ENCODE data around the gene ATP10A. TPM values are rescaled to one million over a fixed set of nuclear protein-coding genes. Genes with fewer than 3 reads are reported as not detected.

Gene ATP10A
- polyA plus RNA-seq, 1 donor from 2014 or later, result not detected

DNA sequence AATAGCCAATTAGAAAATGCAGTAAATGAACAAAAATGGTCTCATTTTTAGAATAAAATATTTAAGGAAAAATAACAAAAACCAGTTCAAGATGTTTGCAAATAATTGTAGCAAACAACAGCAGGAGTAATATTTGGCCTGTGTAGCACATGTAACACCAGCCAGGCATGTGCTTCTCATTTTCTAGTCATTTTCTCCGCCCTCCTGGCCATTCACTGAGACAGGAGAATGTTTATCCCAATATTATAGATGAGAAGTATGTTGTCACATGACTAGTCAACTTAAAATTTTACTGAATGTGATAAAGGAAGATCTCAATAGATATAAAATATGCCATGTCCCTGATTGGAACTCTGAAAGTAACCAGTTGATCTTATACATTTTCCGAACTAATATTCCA is 7.8 kb upstream of the ATP10A start:
- no peak for TF ChIP-seq MXI1 (conservative IDR thresholded peaks at IDR 0.05; ENCODE audit: poor library complexity, severe bottlenecking)
- no peak for TF ChIP-seq EP300 (conservative IDR thresholded peaks at IDR 0.05; ENCODE audit: poor library complexity, severe bottlenecking)
- Histone ChIP-seq H3K27ac (ENCODE audit: low read length) (no peak overlapping the region), H2AFZ (ENCODE audit: low read depth, low read length) (no peak overlapping the region), H3K4me3 (ENCODE audit: low read length) (no peak overlapping the region), H3K36me3 (ENCODE audit: insufficient read depth, low read length) (no peaks in the 10 kb centered on the region), H3K9me3 (ENCODE audit: low read length) (no peaks in the 10 kb centered on the region), H4K20me1 (ENCODE audit: insufficient read depth) (no peaks in the 10 kb centered on the region), H3K27me3 (ENCODE audit: insufficient read depth, low read depth, low read length) (no peaks in the 10 kb centered on the region), H3F3A (ENCODE audit: insufficient read depth, low read length, poor library complexity, severe bottlenecking) (no peaks in the 10 kb centered on the region), H3K9ac (ENCODE audit: low read length) (no peak overlapping the region), H3K4me2 (ENCODE audit: low read length) (no peak overlapping the region), H3K79me2 (replicated peaks; ENCODE audit: insufficient read depth, low read length) (no peaks in the 10 kb centered on the region), H3K9me2 (ENCODE audit: insufficient read depth, low read length) (no peaks in the 10 kb centered on the region)

DNA sequence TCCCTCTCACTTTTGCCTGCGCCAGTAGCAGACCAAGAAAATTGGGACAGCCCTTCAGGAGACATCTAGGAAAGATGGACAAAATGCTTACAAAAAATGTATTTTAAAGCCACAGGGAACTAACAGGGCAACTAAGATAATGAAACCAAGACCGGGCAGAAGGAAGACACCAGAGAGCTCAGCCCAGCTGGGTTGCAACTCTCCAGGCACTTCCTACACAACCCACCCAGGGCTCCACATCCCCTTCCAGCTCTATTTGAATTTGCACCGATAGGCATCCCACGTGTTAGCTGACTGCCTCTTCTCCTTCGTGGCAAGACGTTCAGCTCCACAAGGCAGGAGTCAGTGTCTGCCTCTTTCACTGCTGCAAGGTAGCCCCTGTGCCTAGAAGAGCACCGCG is 6.6 kb upstream of the ATP10A start:
- Histone ChIP-seq H3K27me3 (ENCODE audit: insufficient read depth, low read depth, low read length) (peaks cover under 1% of the 10 kb centered on the region), H3F3A (ENCODE audit: insufficient read depth, low read length, poor library complexity, severe bottlenecking) (no peaks in the 10 kb centered on the region), H3K9ac (ENCODE audit: low read length) (no peak overlapping the region), H3K4me3 (ENCODE audit: low read length) (no peak overlapping the region), H3K9me3 (ENCODE audit: low read length) (no peaks in the 10 kb centered on the region), H2AFZ (ENCODE audit: low read depth, low read length) (no peak overlapping the region), H3K27ac (ENCODE audit: low read length) (no peak overlapping the region), H3K4me2 (ENCODE audit: low read length) (no peak overlapping the region), H3K79me2 (replicated peaks; ENCODE audit: insufficient read depth, low read length) (no peaks in the 10 kb centered on the region), H3K36me3 (ENCODE audit: insufficient read depth, low read length) (no peaks in the 10 kb centered on the region), H3K9me2 (ENCODE audit: insufficient read depth, low read length) (no peaks in the 10 kb centered on the region), H4K20me1 (ENCODE audit: insufficient read depth) (no peaks in the 10 kb centered on the region)
- no peak for TF ChIP-seq SMC3 (conservative IDR thresholded peaks at IDR 0.05; ENCODE audit: poor library complexity)
- TF ChIP-seq, protein P1, sequence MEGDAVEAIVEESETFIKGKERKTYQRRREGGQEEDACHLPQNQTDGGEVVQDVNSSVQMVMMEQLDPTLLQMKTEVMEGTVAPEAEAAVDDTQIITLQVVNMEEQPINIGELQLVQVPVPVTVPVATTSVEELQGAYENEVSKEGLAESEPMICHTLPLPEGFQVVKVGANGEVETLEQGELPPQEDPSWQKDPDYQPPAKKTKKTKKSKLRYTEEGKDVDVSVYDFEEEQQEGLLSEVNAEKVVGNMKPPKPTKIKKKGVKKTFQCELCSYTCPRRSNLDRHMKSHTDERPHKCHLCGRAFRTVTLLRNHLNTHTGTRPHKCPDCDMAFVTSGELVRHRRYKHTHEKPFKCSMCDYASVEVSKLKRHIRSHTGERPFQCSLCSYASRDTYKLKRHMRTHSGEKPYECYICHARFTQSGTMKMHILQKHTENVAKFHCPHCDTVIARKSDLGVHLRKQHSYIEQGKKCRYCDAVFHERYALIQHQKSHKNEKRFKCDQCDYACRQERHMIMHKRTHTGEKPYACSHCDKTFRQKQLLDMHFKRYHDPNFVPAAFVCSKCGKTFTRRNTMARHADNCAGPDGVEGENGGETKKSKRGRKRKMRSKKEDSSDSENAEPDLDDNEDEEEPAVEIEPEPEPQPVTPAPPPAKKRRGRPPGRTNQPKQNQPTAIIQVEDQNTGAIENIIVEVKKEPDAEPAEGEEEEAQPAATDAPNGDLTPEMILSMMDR (IDR thresholded peaks at IDR 0.05; ENCODE audit: poor library complexity, severe bottlenecking), result no peak
- TF ChIP-seq EZH2 (IDR thresholded peaks at IDR 0.05; ENCODE audit: borderline replicate concordance, insufficient read depth, low read length, poor library complexity, severe bottlenecking), result no peak
- no peak for TF ChIP-seq POLR2AphosphoS5 (IDR thresholded peaks at IDR 0.05)
- TF ChIP-seq, protein P2, sequence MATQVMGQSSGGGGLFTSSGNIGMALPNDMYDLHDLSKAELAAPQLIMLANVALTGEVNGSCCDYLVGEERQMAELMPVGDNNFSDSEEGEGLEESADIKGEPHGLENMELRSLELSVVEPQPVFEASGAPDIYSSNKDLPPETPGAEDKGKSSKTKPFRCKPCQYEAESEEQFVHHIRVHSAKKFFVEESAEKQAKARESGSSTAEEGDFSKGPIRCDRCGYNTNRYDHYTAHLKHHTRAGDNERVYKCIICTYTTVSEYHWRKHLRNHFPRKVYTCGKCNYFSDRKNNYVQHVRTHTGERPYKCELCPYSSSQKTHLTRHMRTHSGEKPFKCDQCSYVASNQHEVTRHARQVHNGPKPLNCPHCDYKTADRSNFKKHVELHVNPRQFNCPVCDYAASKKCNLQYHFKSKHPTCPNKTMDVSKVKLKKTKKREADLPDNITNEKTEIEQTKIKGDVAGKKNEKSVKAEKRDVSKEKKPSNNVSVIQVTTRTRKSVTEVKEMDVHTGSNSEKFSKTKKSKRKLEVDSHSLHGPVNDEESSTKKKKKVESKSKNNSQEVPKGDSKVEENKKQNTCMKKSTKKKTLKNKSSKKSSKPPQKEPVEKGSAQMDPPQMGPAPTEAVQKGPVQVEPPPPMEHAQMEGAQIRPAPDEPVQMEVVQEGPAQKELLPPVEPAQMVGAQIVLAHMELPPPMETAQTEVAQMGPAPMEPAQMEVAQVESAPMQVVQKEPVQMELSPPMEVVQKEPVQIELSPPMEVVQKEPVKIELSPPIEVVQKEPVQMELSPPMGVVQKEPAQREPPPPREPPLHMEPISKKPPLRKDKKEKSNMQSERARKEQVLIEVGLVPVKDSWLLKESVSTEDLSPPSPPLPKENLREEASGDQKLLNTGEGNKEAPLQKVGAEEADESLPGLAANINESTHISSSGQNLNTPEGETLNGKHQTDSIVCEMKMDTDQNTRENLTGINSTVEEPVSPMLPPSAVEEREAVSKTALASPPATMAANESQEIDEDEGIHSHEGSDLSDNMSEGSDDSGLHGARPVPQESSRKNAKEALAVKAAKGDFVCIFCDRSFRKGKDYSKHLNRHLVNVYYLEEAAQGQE (IDR thresholded peaks at IDR 0.05; ENCODE audit: borderline replicate concordance), result no peak
- TF ChIP-seq RAD21 (conservative IDR thresholded peaks at IDR 0.05), result no peak
- TF ChIP-seq EP300 (conservative IDR thresholded peaks at IDR 0.05; ENCODE audit: poor library complexity, severe bottlenecking), result no peak
- TF ChIP-seq MXI1 (conservative IDR thresholded peaks at IDR 0.05; ENCODE audit: poor library complexity, severe bottlenecking), result no peak
- TF ChIP-seq TAF1 (IDR thresholded peaks at IDR 0.05; ENCODE audit: low read depth), result no peak

DNA sequence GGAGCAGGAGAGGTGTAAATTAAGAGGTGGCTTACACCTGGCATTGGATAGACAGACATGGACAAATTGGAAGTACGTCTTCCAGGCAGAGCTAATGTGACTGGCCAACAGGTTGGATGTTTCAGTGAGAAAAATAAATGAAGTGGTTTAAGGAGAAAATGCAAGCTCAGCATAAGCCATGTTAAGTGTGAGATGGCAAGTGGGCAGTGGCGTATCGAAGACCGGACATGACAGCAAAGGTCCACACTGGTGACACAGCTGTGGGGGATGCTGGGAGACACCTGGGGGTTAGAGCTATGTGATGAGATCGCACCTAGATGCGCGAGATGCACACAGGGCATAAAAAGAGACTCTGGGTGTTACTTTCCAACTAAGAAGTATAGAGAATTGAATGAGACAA is 3.7 kb upstream of the ATP10A start:
- no peaks in the 10 kb centered on the region for H3K79me2 ChIP-seq (replicated peaks; ENCODE audit: insufficient read depth, low read length)
- H4K20me1 ChIP-seq (ENCODE audit: insufficient read depth), result no peaks in the 10 kb centered on the region
- no peak overlapping the region for H3K4me3 ChIP-seq (ENCODE audit: low read length)
- H3K9me3 ChIP-seq (ENCODE audit: low read length), result no peaks in the 10 kb centered on the region
- no peak overlapping the region for H2AFZ ChIP-seq (ENCODE audit: low read depth, low read length)
- H3K9ac ChIP-seq (ENCODE audit: low read length), result no peak overlapping the region
- no peaks in the 10 kb centered on the region for H3K36me3 ChIP-seq (ENCODE audit: insufficient read depth, low read length)
- no peak overlapping the region for H3K27ac ChIP-seq (ENCODE audit: low read length)
- H3K4me2 ChIP-seq (ENCODE audit: low read length), result no peak overlapping the region
- TF ChIP-seq, protein P2 (IDR thresholded peaks at IDR 0.05; ENCODE audit: borderline replicate concordance), result no peak
- TF ChIP-seq EP300 (conservative IDR thresholded peaks at IDR 0.05; ENCODE audit: poor library complexity, severe bottlenecking) (no peak), POLR2AphosphoS5 (IDR thresholded peaks at IDR 0.05) (no peak), TAF1 (IDR thresholded peaks at IDR 0.05; ENCODE audit: low read depth) (no peak), MXI1 (conservative IDR thresholded peaks at IDR 0.05; ENCODE audit: poor library complexity, severe bottlenecking) (no peak), EZH2 (IDR thresholded peaks at IDR 0.05; ENCODE audit: borderline replicate concordance, insufficient read depth, low read length, poor library complexity, severe bottlenecking) (no peak), SMC3 (conservative IDR thresholded peaks at IDR 0.05; ENCODE audit: poor library complexity) (no peak), RAD21 (conservative IDR thresholded peaks at IDR 0.05) (no peak)
- TF ChIP-seq, protein P1 (IDR thresholded peaks at IDR 0.05; ENCODE audit: poor library complexity, severe bottlenecking), result no peak
- no peaks in the 10 kb centered on the region for H3K9me2 ChIP-seq (ENCODE audit: insufficient read depth, low read length)
- peaks cover 25% of the 10 kb centered on the region for H3K27me3 ChIP-seq (ENCODE audit: insufficient read depth, low read depth, low read length)
- H3F3A ChIP-seq (ENCODE audit: insufficient read depth, low read length, poor library complexity, severe bottlenecking), result no peaks in the 10 kb centered on the region

All from neural cell (in vitro differentiated cells).